ENCODE data around the gene KIAA1958.

Gene KIAA1958

DNA sequence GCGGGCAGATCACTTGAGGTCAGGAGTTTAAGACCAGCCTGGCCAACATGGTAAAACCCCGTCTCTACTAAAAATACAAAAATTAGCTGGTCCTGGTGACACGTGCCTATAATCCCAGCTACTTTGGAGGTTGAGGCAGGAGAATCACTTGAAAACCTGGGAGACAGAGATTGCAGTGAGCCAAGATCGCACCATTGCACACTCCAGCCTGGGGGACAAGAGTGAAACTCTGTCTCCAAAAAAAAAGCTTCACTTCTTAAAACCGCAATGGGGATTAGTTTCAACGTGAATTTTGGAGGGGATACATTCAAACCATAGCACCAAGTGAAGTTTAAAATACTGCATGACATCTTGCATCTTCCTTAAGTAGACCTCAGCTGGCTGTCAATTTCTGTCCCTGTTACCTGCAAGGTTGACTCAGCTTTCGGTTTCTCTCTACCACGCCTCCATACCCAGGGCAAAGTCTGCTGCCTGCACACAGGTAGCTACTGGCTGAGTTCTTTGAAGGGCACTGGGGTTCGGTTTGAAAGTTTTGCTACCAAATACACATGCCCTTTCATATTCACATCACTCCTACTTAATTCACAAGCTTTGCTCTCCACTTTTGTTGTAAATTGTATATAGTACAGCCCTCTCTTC is 69.3 kb downstream of the KIAA1958 start:
- Histone ChIP-seq H3K36me3 (ENCODE audit: insufficient read depth, low read length) (no peaks in the 10 kb centered on the region), H4K20me1 (ENCODE audit: insufficient read depth, low read length, poor library complexity, severe bottlenecking) (peaks cover 13% of the 10 kb centered on the region), H3F3A (ENCODE audit: low read depth) (no peaks in the 10 kb centered on the region), H3K27me3 (ENCODE audit: insufficient read depth, low read length, poor library complexity, severe bottlenecking) (no peaks in the 10 kb centered on the region), H3K4me2 (ENCODE audit: low read depth, low read length, poor library complexity, severe bottlenecking) (no peak overlapping the region), H3K9ac (ENCODE audit: low read depth, low read length, poor library complexity, severe bottlenecking) (no peak overlapping the region), H3K9me2 (replicated peaks; ENCODE audit: low read depth, low read length) (no peaks in the 10 kb centered on the region), H3K79me2 (ENCODE audit: insufficient read depth, low read length) (peaks cover 58% of the 10 kb centered on the region; the same call in 1 of the 2 replicates), H2AFZ (ENCODE audit: low read length) (no peak overlapping the region), H3K4me3 (ENCODE audit: low read length, poor library complexity, severe bottlenecking) (no peak overlapping the region), H3K9me3 (ENCODE audit: insufficient read depth, low read depth, low read length) (no peaks in the 10 kb centered on the region), H3K4me1 (ENCODE audit: insufficient read depth, low read length, poor library complexity, severe bottlenecking) (no peaks in the 10 kb centered on the region)
- TF ChIP-seq, protein P1, sequence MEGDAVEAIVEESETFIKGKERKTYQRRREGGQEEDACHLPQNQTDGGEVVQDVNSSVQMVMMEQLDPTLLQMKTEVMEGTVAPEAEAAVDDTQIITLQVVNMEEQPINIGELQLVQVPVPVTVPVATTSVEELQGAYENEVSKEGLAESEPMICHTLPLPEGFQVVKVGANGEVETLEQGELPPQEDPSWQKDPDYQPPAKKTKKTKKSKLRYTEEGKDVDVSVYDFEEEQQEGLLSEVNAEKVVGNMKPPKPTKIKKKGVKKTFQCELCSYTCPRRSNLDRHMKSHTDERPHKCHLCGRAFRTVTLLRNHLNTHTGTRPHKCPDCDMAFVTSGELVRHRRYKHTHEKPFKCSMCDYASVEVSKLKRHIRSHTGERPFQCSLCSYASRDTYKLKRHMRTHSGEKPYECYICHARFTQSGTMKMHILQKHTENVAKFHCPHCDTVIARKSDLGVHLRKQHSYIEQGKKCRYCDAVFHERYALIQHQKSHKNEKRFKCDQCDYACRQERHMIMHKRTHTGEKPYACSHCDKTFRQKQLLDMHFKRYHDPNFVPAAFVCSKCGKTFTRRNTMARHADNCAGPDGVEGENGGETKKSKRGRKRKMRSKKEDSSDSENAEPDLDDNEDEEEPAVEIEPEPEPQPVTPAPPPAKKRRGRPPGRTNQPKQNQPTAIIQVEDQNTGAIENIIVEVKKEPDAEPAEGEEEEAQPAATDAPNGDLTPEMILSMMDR (conservative IDR thresholded peaks at IDR 0.05; ENCODE audit: low read length): no peak
- no peak for TF ChIP-seq EZH2phosphoT487 (IDR thresholded peaks at IDR 0.05; ENCODE audit: borderline replicate concordance)

DNA sequence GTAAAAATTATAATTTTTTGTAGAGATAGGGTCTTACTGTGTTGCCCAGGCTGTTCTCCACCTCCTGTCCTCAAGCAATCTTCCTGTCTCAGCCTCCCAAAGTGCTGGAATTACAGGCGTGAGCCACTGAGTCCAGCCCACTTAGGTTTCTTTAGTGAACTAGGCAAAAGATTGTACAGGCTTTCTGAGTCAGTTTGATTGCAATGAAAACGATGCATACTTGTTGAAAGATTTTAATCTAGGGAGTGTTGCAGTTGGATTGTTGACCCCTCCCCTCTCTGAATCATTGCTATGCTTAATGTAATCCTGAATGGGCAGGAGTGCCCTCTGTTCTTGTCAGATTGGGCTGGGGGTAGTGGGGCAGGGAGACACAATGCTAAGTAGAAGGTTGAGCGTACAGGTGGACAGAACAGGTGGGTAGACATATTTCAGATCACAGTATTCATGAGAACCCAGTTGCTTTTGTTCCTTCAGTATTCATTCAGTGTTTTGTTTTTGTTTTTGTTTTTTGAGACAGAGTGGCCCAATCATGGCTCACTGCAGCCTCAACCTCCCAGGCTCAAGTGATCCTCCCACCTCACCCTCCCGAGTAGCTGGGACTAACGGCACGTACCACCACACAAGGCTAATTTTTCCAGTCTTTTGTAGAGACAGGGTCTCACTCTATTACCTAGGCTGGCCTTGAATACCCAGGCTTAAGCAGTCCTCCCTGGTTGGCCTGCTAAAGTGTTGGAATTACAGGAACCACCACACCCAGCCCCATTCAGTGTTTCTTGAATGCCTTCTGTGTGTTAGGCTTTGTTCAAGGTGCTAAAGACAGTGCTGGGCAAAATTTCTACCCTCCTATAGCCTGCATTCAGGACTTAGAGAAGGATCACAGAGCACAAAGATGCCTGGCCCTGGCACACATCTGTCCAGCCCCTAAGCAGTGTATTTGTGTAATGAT is 70.1 kb downstream of the KIAA1958 start:
- H3K27me3 ChIP-seq (ENCODE audit: insufficient read depth, low read length, poor library complexity, severe bottlenecking): no peaks in the 10 kb centered on the region

DNA sequence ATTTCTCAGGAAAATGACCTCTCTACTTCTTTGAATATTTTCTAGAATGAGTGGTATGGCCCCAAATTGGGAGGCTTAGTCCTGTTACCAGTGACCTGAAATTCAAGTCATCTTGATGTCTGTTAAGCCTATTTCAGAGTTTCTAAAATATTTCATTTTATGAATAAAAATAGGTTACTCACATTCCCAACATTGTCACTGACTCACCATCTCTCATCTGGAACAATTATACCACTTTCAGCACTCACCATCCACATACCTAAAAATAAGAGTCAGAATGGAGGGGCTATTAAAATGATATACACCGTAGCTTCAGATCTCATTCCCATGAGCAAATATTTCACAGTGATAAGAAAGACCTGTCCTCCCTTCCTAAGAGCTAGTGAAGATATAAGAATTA is 71.8 kb downstream of the KIAA1958 start:
- Histone ChIP-seq H3K79me2 (ENCODE audit: insufficient read depth, low read length) (peaks cover 46% of the 10 kb centered on the region; the same call in 1 of the 2 replicates), H3F3A (ENCODE audit: low read depth) (no peaks in the 10 kb centered on the region), H3K9me3 (ENCODE audit: insufficient read depth, low read depth, low read length) (no peaks in the 10 kb centered on the region), H3K27me3 (ENCODE audit: insufficient read depth, low read length, poor library complexity, severe bottlenecking) (no peaks in the 10 kb centered on the region), H3K36me3 (ENCODE audit: insufficient read depth, low read length) (no peaks in the 10 kb centered on the region), H3K4me3 (ENCODE audit: low read length, poor library complexity, severe bottlenecking) (no peak overlapping the region), H2AFZ (ENCODE audit: low read length) (no peak overlapping the region), H3K4me2 (ENCODE audit: low read depth, low read length, poor library complexity, severe bottlenecking) (no peak overlapping the region), H3K9ac (ENCODE audit: low read depth, low read length, poor library complexity, severe bottlenecking) (no peak overlapping the region), H3K4me1 (ENCODE audit: insufficient read depth, low read length, poor library complexity, severe bottlenecking) (no peaks in the 10 kb centered on the region), H4K20me1 (ENCODE audit: insufficient read depth, low read length, poor library complexity, severe bottlenecking) (peaks cover 7% of the 10 kb centered on the region), H3K9me2 (replicated peaks; ENCODE audit: low read depth, low read length) (no peaks in the 10 kb centered on the region)
- no peak for TF ChIP-seq EZH2phosphoT487 (IDR thresholded peaks at IDR 0.05; ENCODE audit: borderline replicate concordance)
- TF ChIP-seq, protein P1 (conservative IDR thresholded peaks at IDR 0.05; ENCODE audit: low read length): no peak

More for the DNA sequence above, 70.1 kb downstream of the KIAA1958 start:
- no peaks in the 10 kb centered on the region for H3K36me3 ChIP-seq (ENCODE audit: insufficient read depth, low read length)
- peaks cover 55% of the 10 kb centered on the region; the same call in 1 of the 2 replicates for H3K79me2 ChIP-seq (ENCODE audit: insufficient read depth, low read length)
- no peak overlapping the region for H3K4me2 ChIP-seq (ENCODE audit: low read depth, low read length, poor library complexity, severe bottlenecking)
- no peaks in the 10 kb centered on the region for H3K4me1 ChIP-seq (ENCODE audit: insufficient read depth, low read length, poor library complexity, severe bottlenecking)
- H3K9me3 ChIP-seq (ENCODE audit: insufficient read depth, low read depth, low read length): no peaks in the 10 kb centered on the region
- H2AFZ ChIP-seq (ENCODE audit: low read length): no peak overlapping the region
- H4K20me1 ChIP-seq (ENCODE audit: insufficient read depth, low read length, poor library complexity, severe bottlenecking): peaks cover 8% of the 10 kb centered on the region
- H3F3A ChIP-seq (ENCODE audit: low read depth): no peaks in the 10 kb centered on the region
- no peak overlapping the region for H3K9ac ChIP-seq (ENCODE audit: low read depth, low read length, poor library complexity, severe bottlenecking)
- H3K9me2 ChIP-seq (replicated peaks; ENCODE audit: low read depth, low read length): no peaks in the 10 kb centered on the region
- no peak overlapping the region for H3K4me3 ChIP-seq (ENCODE audit: low read length, poor library complexity, severe bottlenecking)
- TF ChIP-seq EZH2phosphoT487 (IDR thresholded peaks at IDR 0.05; ENCODE audit: borderline replicate concordance): no peak
- TF ChIP-seq, protein P1 (conservative IDR thresholded peaks at IDR 0.05; ENCODE audit: low read length): no peak
